ENCODE measurements around the gene TMEM18.

GRCh38 chr2:633371-633770 is 43.8 kb downstream of the TMEM18 start:
- TF ChIP-seq YY1 (IDR thresholded peaks at IDR 0.05; ENCODE audit: insufficient read depth, insufficient read length), result no peak
- TF ChIP-seq SUZ12 (IDR thresholded peaks at IDR 0.05; ENCODE audit: extremely low read depth, insufficient read depth, insufficient read length), result no peak
- no peak for TF ChIP-seq ZNF274 (IDR thresholded peaks at IDR 0.05; ENCODE audit: low read depth, low read length)

Data from NT2/D1 (cell line).